BE2C (cell line): ENCODE results near the gene CLIC1.

Experiments used
- DNase-seq: peaks from one replicate; pipeline ENCODE4 v3.0.0-alpha.2; 2020
- H3K27me3 ChIP-seq: fragments of 250-450 bp; sonication (Bioruptor Pico); 2 replicates; pipeline ENCODE4 v1.5.1; 2020; ENCODE audit warnings: mild to moderate bottlenecking
- H3K36me3 ChIP-seq: fragments of 250-450 bp; sonication (Bioruptor Pico); 2 replicates; pipeline ENCODE4 v1.5.1; 2020; ENCODE audit warnings: mild to moderate bottlenecking
- H3K4me1 ChIP-seq: fragments of 250-450 bp; sonication (Bioruptor Pico); 2 replicates; pipeline ENCODE4 v1.5.1; 2020
- H3K4me3 ChIP-seq: 2 replicates; pipeline ENCODE4 v1.5.1; 2011; ENCODE audit warnings: low read depth, low read length
- H3K9me3 ChIP-seq: fragments of 250-450 bp; sonication (Bioruptor Pico); 2 replicates; pipeline ENCODE4 v1.5.1; 2020
- CTCF ChIP-seq: IDR thresholded peaks from 2 replicates; pipeline ENCODE4 v1.5.1; 2012; ENCODE audit warnings: mild to moderate bottlenecking, low read depth, low read length

CLIC1 gene

GRCh38 chr6:31681135-31681671 lies 55.1 kb downstream of the CLIC1 start:
- Histone ChIP-seq H3K4me3 (peak overlapping the region; percentile 70), H3K36me3 (no peaks in the 10 kb centered on the region), H3K27me3 (no peaks in the 10 kb centered on the region; the same call in 1 of the 2 replicates), H3K9me3 (no peaks in the 10 kb centered on the region), H3K4me1 (no peaks in the 10 kb centered on the region)
- peak; percentile 53 for DNase-seq
- peak; percentile 29; the same call in 1 of the 2 replicates for TF ChIP-seq CTCF
